Osteocyte (in vitro differentiated cells): Measurements from ENCODE around the gene USP24. TPM values are rescaled to one million over a fixed set of nuclear protein-coding genes. Genes with fewer than 3 reads are reported as not detected.

Source experiments
- DNase-seq: peaks from one replicate; pipeline ENCODE4 v3.0.0; 2021; ENCODE audit warnings: mixed read lengths; ENCODE audit not compliant: unreplicated experiment; ENCODE audit errors: extremely low spot score
- H3K27ac Mint-ChIP-seq: one replicate; pipeline ENCODE4 v1.8.0; 2021; ENCODE audit warnings: mild to moderate bottlenecking, mixed read lengths; ENCODE audit not compliant: unreplicated experiment
- H3K27me3 Mint-ChIP-seq: one replicate; pipeline ENCODE4 v1.8.0; 2021; ENCODE audit warnings: mixed read lengths; ENCODE audit not compliant: unreplicated experiment
- H3K36me3 Mint-ChIP-seq: one replicate; pipeline ENCODE4 v1.8.0; 2021; ENCODE audit warnings: mixed read lengths; ENCODE audit not compliant: unreplicated experiment
- H3K4me1 Mint-ChIP-seq: one replicate; pipeline ENCODE4 v1.8.0; 2021; ENCODE audit warnings: mixed read lengths; ENCODE audit not compliant: unreplicated experiment
- H3K4me3 Mint-ChIP-seq: one replicate; pipeline ENCODE4 v1.8.0; 2021; ENCODE audit warnings: mild to moderate bottlenecking, moderate library complexity, mixed read lengths; ENCODE audit not compliant: unreplicated experiment
- H3K9me3 Mint-ChIP-seq: one replicate; pipeline ENCODE4 v1.8.0; 2021; ENCODE audit warnings: mixed read lengths; ENCODE audit not compliant: unreplicated experiment
- CTCF ChIP-seq: fragments of 200-600 bp; sonication (generic); IDR thresholded peaks from 2 replicates; pipeline ENCODE4 v1.5.0; 2021; ENCODE audit warnings: antibody characterized with exemption, mild to moderate bottlenecking, moderate library complexity
- total RNA-seq: library from RNA; stranded (reverse); gene quantifications from 2 replicates; pipeline ENCODE4 v1.2.1, GENCODE V29; 2021

USP24 gene
- total RNA-seq, 1 donor from 2014 or later: 32.1 TPM

GRCh38 chr1:55054396-55054795, 160.8 kb downstream of the USP24 start:
- DNase-seq: no peak

GRCh38 chr1:55053265-55053954, 161.8 kb downstream of the USP24 start:
- no peaks in the 10 kb centered on the region for H3K36me3 Mint-ChIP-seq
- H3K27ac Mint-ChIP-seq: no peak overlapping the region
- H3K4me3 Mint-ChIP-seq: no peak overlapping the region
- H3K9me3 Mint-ChIP-seq: no peaks in the 10 kb centered on the region
- no peak for DNase-seq
- no peaks in the 10 kb centered on the region for H3K27me3 Mint-ChIP-seq
- no peak for TF ChIP-seq CTCF
- peaks cover 13% of the 10 kb centered on the region for H3K4me1 Mint-ChIP-seq

More at GRCh38 chr1:55054396-55054795, 160.8 kb downstream of the USP24 start:
- no peaks in the 10 kb centered on the region for H3K9me3 Mint-ChIP-seq
- no peak overlapping the region for H3K4me3 Mint-ChIP-seq
- no peak overlapping the region for H3K27ac Mint-ChIP-seq
- TF ChIP-seq CTCF: no peak
- H3K36me3 Mint-ChIP-seq: no peaks in the 10 kb centered on the region
- peaks cover 10% of the 10 kb centered on the region for H3K4me1 Mint-ChIP-seq
- H3K27me3 Mint-ChIP-seq: no peaks in the 10 kb centered on the region

GRCh38 chr1:55052221-55053142, 162.7 kb downstream of the USP24 start:
- TF ChIP-seq CTCF: no peak
- H3K27ac Mint-ChIP-seq: no peak overlapping the region
- no peaks in the 10 kb centered on the region for H3K9me3 Mint-ChIP-seq
- H3K36me3 Mint-ChIP-seq: no peaks in the 10 kb centered on the region
- no peak for DNase-seq
- H3K4me3 Mint-ChIP-seq: no peak overlapping the region
- no peaks in the 10 kb centered on the region for H3K27me3 Mint-ChIP-seq
- peaks cover 13% of the 10 kb centered on the region for H3K4me1 Mint-ChIP-seq

GRCh38 chr1:55051621-55052020, 163.5 kb downstream of the USP24 start:
- no peak for DNase-seq
- Mint-ChIP-seq H3K27ac (no peak overlapping the region), H3K27me3 (no peaks in the 10 kb centered on the region), H3K9me3 (no peaks in the 10 kb centered on the region), H3K36me3 (no peaks in the 10 kb centered on the region), H3K4me3 (no peak overlapping the region), H3K4me1 (peaks cover 13% of the 10 kb centered on the region)
- no peak for TF ChIP-seq CTCF

GRCh38 chr1:55051169-55051568, 164.0 kb downstream of the USP24 start:
- DNase-seq: no peak
- Mint-ChIP-seq H3K27me3 (no peaks in the 10 kb centered on the region), H3K4me1 (peaks cover 13% of the 10 kb centered on the region), H3K4me3 (no peak overlapping the region), H3K27ac (no peak overlapping the region), H3K9me3 (no peaks in the 10 kb centered on the region), H3K36me3 (no peaks in the 10 kb centered on the region)
- no peak for TF ChIP-seq CTCF
